B cell (primary cell): ENCODE measurements around the gene PPFIA1. TPM values are rescaled to one million over a fixed set of nuclear protein-coding genes. Genes with fewer than 3 reads are reported as not detected.
"Not testable (repeated sequence)": the region's sequence is repeated elsewhere in the genome, so short reads cannot be mapped to it uniquely, and the experiment has no call there.

ENCODE experiments used
- ATAC-seq: fragments of 200-7000 bp; cut with Tn5 transposase; one replicate; pipeline ENCODE4 v1.10.0; 2021; ENCODE audit warnings: low read depth, mild to moderate bottlenecking, moderate number of reproducible peaks, moderate library complexity
- CTCF ChIA-PET: fragments of 350-600 bp; sonication (Branson Sonifier 250); formaldehyde crosslinking; loops from one replicate; lab custom pipeline; 2021; ENCODE audit warnings: antibody characterized with exemption, inconsistent platforms; lab: Charles Lee
- POLR2A ChIA-PET: fragments of 350-600 bp; sonication (Branson Sonifier 250); formaldehyde crosslinking; loops from one replicate; lab custom pipeline; 2021; ENCODE audit warnings: antibody characterized with exemption; lab: Charles Lee
- DNase-seq: peaks from one replicate; pipeline ENCODE4 v3.0.0; 2013
- H2AFZ ChIP-seq: 2 replicates; pipeline ENCODE4 v1.6.1; 2012; ENCODE audit warnings: mild to moderate bottlenecking, low read depth, low read length; ENCODE audit not compliant: insufficient read depth, poor library complexity, severe bottlenecking
- H3K27ac ChIP-seq, 2 donors: 1 replicate in 1 of 2; 2 replicates in 1 of 2; pipeline ENCODE4 v1.5.1; 2012 to 2013; ENCODE audit warnings: low read length in 2 of 2, mild to moderate bottlenecking in 2 of 2, moderate library complexity in 1 of 2
- H3K27me3 ChIP-seq, 4 experiments: fragments of 200-600 bp in 1 of 4; sonication (generic) in 1 of 4; replicated peaks in 1 of 4; 1 replicate in 2 of 4; 2 replicates in 2 of 4; pipeline versions ENCODE4 v1.6.1 to v1.7.0; 2013 to 2016; ENCODE audit warnings: low read length in 3 of 4, mild to moderate bottlenecking in 2 of 4, mixed read lengths in 1 of 4, moderate library complexity in 1 of 4; ENCODE audit not compliant: insufficient read depth in 4 of 4, control insufficient read depth in 3 of 4; ENCODE audit errors: control extremely low read depth in 1 of 4
- H3K36me3 ChIP-seq, 2 experiments: replicated peaks in 1 of 2; 1 replicate in 1 of 2; 2 replicates in 1 of 2; pipeline versions ENCODE4 v1.6.1 to v1.7.1; 2013; ENCODE audit warnings: low read length in 1 of 2; ENCODE audit not compliant: insufficient read depth in 2 of 2, control insufficient read depth in 1 of 2; ENCODE audit errors: control extremely low read depth in 1 of 2, extremely low read depth in 1 of 2
- H3K4me1 ChIP-seq, 2 donors: fragments of 200-600 bp in 1 of 2; sonication (generic) in 1 of 2; 1 replicate in 1 of 2; 2 replicates in 1 of 2; pipeline versions ENCODE4 v1.5.1 to v1.6.1; 2013 to 2017; ENCODE audit warnings: low read length in 2 of 2; ENCODE audit not compliant: control insufficient read depth in 2 of 2, insufficient read depth in 2 of 2
- H3K4me2 ChIP-seq: replicated peaks from 2 replicates; pipeline ENCODE3; 2012; ENCODE audit warnings: mild to moderate bottlenecking, low read depth, low read length; ENCODE audit not compliant: poor library complexity, severe bottlenecking
- H3K4me3 ChIP-seq, 5 experiments: fragments of 200-600 bp in 1 of 5; sonication (generic) in 1 of 5; 1 replicate in 3 of 5; 2 replicates in 2 of 5; pipeline versions ENCODE4 v1.5.1 to v1.7.0; 2011 to 2016; ENCODE audit warnings: low read length in 4 of 5, mild to moderate bottlenecking in 4 of 5, low read depth in 2 of 5, control low read depth in 1 of 5, moderate library complexity in 1 of 5; ENCODE audit not compliant: insufficient read depth in 1 of 5; ENCODE audit errors: control extremely low read depth in 1 of 5, extremely low read depth in 1 of 5
- H3K79me2 ChIP-seq: fragments of 200-600 bp; sonication (generic); one replicate; pipeline ENCODE4 v1.6.0; 2016; ENCODE audit warnings: low read length; ENCODE audit not compliant: control insufficient read depth, insufficient read depth
- H3K9ac ChIP-seq: fragments of 200-600 bp; sonication (generic); 2 replicates; pipeline ENCODE4 v1.6.1; 2017; ENCODE audit warnings: mild to moderate bottlenecking, low read length, moderate library complexity
- H3K9me3 ChIP-seq, 3 donors: one replicate each; pipeline versions ENCODE4 v1.6.1 to v1.7.1; 2013; ENCODE audit warnings: low read length in 2 of 3; ENCODE audit not compliant: control insufficient read depth in 2 of 3, insufficient read depth in 1 of 3; ENCODE audit errors: control extremely low read depth in 1 of 3
- H4K20me1 ChIP-seq: 2 replicates; pipeline ENCODE4 v1.6.0; 2012; ENCODE audit warnings: mild to moderate bottlenecking, low read length; ENCODE audit not compliant: insufficient read depth, control insufficient read depth, poor library complexity, severe bottlenecking
- H3K27ac Mint-ChIP-seq: one replicate; pipeline ENCODE4 v1.8.0; 2021; ENCODE audit warnings: mixed read lengths
- H3K27me3 Mint-ChIP-seq: one replicate; pipeline ENCODE4 v1.8.0; 2021; ENCODE audit warnings: mixed read lengths
- H3K4me1 Mint-ChIP-seq: one replicate; pipeline ENCODE4 v1.8.0; 2021; ENCODE audit warnings: mixed read lengths
- H3K4me3 Mint-ChIP-seq: one replicate; pipeline ENCODE4 v1.8.0; 2021; ENCODE audit warnings: mixed read lengths
- H3K9me3 Mint-ChIP-seq: one replicate; pipeline ENCODE4 v1.8.0; 2022; ENCODE audit warnings: mixed read lengths; ENCODE audit not compliant: insufficient read depth
- EZH2 ChIP-seq: IDR thresholded peaks from 2 replicates; pipeline ENCODE4 v1.6.1; 2012; ENCODE audit warnings: borderline replicate concordance, low read depth, mild to moderate bottlenecking, moderate library complexity, low read length; ENCODE audit not compliant: insufficient read depth, poor library complexity, severe bottlenecking
- WGBS: methylation state at CpG from one replicate; pipeline ENCODE4 v1.1.5; 2013; ENCODE audit warnings: missing lambda C conversion rate; ENCODE audit not compliant: insufficient coverage; 5-methylcytosine and 5-hydroxymethylcytosine counted together
- intact Hi-C: fragments of 100-400 bp; cut with micrococcal nuclease; formaldehyde crosslinking; loops from one replicate; pipeline ENCODE4 v1.10.0; 2022
- polyA plus RNA-seq: library from polyadenylated mRNA; depleted of rRNA; stranded (reverse); fragments of >200 nt; gene quantifications from 2 replicates; pipeline ENCODE4 v1.2.3, GENCODE V29; 2012
- total RNA-seq, 2 donors: library from RNA; stranded (reverse); fragments of 120-200 nt in 1 of 2; gene quantifications; 1 replicate in 1 of 2; 2 replicates in 1 of 2; pipeline versions ENCODE4 v1.2.3 to v1.2.4, GENCODE V29; 2013 to 2022
- TF ChIP-seq, protein P1 (sequence below): fragments of 200-600 bp; IDR thresholded peaks from one replicate; pipeline ENCODE4 v1.8.0; 2022; ENCODE audit warnings: antibody characterized with exemption, mild to moderate bottlenecking

Gene PPFIA1
- total and polyA plus RNA-seq, 2 donors (not counting 1 experiment from before 2014, with no cell fraction given), result 21.8 to 70.4 TPM

DNA sequence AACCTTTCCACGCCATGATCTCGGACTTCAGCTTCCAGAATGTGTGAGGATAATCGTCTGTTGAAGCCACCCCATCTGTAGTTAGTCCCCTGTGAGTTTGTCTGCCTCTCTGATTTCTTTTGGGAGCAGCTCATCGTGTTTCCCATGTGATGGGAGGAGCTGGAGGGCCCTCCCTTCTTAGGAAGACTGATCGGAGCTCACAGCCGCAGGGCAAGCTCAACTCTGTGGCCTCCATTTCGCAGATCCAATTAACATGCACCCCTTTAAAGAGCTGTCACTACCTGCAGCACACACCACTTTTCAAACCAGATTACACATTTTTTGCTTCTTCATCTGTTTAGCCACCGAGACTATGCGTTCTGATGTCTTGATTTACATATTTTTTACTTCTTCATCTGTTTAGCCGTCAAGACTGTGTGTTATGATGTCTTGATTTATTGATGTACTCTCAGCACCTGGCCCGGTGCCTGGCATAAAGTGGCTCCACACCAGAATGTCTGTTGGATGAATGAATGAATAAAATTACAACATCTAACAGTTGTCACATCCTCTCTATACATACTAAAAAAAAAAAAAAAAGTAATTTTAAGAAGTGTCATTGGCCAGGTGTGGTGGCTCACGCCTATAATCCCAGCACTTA lies 14.9 kb upstream of the PPFIA1 start:
- intact Hi-C loops, result no loop called here
- H3K9me3 Mint-ChIP-seq, result no peaks in the 10 kb centered on the region
- no peaks in the 10 kb centered on the region for H3K36me3 ChIP-seq
- ATAC-seq (no peak), DNase-seq (no peak)
- WGBS, result 64% methylated on average over 2 of the region's 12 CpGs
- H3K4me3 ChIP-seq, result no peak overlapping the region
- H3K27me3 Mint-ChIP-seq, result peaks cover 7% of the 10 kb centered on the region
- H3K79me2 ChIP-seq, result no peaks in the 10 kb centered on the region
- TF ChIP-seq, protein P1, sequence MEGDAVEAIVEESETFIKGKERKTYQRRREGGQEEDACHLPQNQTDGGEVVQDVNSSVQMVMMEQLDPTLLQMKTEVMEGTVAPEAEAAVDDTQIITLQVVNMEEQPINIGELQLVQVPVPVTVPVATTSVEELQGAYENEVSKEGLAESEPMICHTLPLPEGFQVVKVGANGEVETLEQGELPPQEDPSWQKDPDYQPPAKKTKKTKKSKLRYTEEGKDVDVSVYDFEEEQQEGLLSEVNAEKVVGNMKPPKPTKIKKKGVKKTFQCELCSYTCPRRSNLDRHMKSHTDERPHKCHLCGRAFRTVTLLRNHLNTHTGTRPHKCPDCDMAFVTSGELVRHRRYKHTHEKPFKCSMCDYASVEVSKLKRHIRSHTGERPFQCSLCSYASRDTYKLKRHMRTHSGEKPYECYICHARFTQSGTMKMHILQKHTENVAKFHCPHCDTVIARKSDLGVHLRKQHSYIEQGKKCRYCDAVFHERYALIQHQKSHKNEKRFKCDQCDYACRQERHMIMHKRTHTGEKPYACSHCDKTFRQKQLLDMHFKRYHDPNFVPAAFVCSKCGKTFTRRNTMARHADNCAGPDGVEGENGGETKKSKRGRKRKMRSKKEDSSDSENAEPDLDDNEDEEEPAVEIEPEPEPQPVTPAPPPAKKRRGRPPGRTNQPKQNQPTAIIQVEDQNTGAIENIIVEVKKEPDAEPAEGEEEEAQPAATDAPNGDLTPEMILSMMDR, result no peak
- TF ChIP-seq EZH2, result no peak
- H3K27ac ChIP-seq, result no peak overlapping the region
- H3K27ac Mint-ChIP-seq, result no peak overlapping the region
- peaks cover 0 to 2% of the 10 kb centered on the region in 2 donors for H3K4me1 ChIP-seq
- CTCF ChIA-PET, result no interaction called here
- no peak overlapping the region for H3K9ac ChIP-seq
- POLR2A ChIA-PET, result no interaction called here
- H3K4me1 Mint-ChIP-seq, result peaks cover 8% of the 10 kb centered on the region
- H3K9me3 ChIP-seq, result no peaks in the 10 kb centered on the region
- no peaks in the 10 kb centered on the region for H4K20me1 ChIP-seq
- H3K27me3 ChIP-seq, result peaks cover 0 to 2% (median 0%) of the 10 kb centered on the region in 4 experiments
- no peak overlapping the region for H3K4me3 Mint-ChIP-seq
- H2AFZ ChIP-seq, result no peak overlapping the region
- H3K4me2 ChIP-seq, result no peak overlapping the region

DNA sequence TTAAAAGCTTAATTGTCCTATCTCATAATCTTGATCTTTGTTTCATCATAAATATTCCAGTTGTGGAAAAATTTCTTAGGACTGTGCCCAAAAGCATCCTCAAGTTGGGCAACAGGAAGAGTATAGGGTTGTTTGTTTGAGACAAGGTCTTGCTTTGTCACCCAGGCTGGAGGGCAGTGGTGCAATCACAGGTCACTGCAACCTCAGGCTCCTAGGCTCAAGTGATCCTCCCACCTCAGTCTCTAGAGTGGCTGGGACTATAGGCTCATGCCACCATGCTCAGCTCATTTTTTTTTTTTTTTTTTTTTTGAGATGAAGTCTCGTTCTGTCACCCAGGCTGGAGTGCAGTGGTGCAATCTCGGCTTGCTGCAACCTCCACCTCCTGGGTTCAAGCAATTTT lies 11.4 kb upstream of the PPFIA1 start:
- H3K9me3 Mint-ChIP-seq, H3K79me2 ChIP-seq, H3K4me1 ChIP-seq, H3K27ac Mint-ChIP-seq, H3K27ac ChIP-seq, H3K4me3 ChIP-seq, CTCF ChIA-PET, intact Hi-C loops, POLR2A ChIA-PET, H3K9me3 ChIP-seq, H3K4me3 Mint-ChIP-seq, H3K4me2 ChIP-seq, H3K36me3 ChIP-seq, DNase-seq, H3K4me1 Mint-ChIP-seq, H3K27me3 ChIP-seq, H3K27me3 Mint-ChIP-seq, H2AFZ ChIP-seq, H4K20me1 ChIP-seq, H3K9ac ChIP-seq, ATAC-seq: not testable (repeated sequence)
- WGBS, result no CpG with 5 or more reads among the region's 2 CpGs
